ENCODE data around the gene SKI.
A peak's percentile ranks its signal among the peaks of the same experiment; 100 is the strongest.

Gene SKI

DNA sequence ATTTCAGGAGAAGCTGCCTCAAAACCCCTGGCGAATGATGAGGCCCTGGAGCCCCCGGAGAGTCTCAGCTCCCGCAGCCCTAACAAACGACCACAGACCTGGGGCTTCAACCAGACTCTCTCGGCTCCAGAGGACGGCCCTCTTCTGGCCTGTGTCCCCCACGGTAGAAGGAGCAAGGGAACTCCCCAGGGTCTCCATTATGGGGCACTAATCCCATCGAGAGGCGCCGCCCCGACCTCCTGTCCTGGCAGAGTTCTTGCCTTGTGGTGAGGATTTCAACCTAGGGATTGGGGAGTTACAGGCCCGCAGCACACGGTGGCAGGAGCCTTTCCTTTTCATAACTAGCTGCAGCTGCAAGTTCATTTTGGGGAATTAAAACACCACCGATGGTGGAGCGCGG is 39.8 kb upstream of the SKI start:
- TF ChIP-seq CTCF (IDR thresholded peaks at IDR 0.05; ENCODE audit: borderline replicate concordance, insufficient read depth, low read depth, low read length) = no peak
- H3K4me3 ChIP-seq (ENCODE audit: low read depth, low read length) = no peak overlapping the region

DNA sequence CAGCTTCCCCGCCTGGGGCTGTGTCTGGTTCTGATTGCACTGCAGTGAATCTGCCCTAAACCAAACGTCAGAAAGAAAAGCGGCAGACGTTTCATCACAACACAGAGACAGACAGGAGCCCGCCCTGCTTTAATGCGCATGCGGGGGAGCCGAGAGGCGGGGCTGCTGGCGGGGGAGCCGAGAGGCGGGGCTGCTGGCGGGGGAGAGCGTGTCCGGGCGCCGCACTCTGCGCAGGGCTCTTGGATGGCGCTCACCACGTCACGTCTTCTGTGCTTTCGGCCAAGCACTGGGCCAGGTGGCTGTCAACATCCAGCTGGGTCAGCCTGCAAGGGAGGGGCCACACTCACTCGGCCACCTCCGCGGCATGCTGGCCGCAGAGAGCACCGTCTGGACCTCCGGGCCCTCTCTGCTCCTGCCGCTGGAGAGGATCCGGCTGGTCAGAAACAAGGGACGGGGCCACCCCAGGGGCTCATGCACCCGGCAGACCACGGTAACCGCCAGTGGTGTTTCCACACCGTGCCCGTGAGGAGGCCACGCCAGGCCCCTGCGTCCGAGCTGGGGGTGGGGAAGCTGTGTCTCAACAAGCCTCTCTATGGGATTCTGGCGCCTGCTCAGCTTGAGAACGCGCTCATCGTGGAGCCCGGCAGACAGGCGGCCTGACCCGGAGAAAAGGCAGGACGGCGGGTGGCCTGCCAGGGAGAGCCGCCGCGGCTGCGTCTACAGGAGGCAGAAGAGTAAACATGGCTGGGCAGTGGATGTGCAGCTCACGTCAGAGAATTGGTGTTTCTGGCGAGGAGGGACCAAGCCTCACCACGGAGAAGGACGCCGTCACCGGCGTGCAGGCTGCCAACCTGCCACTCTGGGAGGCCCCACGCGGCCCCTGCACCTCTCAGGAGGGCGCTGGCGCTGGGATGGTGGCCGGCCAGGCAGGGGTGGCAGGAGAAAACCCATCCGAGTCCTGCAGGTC is 38.4 kb upstream of the SKI start:
- H3K4me3 ChIP-seq (ENCODE audit: low read depth, low read length) = peak overlapping the region; percentile 52
- no peak for TF ChIP-seq CTCF (IDR thresholded peaks at IDR 0.05; ENCODE audit: borderline replicate concordance, insufficient read depth, low read depth, low read length)

DNA sequence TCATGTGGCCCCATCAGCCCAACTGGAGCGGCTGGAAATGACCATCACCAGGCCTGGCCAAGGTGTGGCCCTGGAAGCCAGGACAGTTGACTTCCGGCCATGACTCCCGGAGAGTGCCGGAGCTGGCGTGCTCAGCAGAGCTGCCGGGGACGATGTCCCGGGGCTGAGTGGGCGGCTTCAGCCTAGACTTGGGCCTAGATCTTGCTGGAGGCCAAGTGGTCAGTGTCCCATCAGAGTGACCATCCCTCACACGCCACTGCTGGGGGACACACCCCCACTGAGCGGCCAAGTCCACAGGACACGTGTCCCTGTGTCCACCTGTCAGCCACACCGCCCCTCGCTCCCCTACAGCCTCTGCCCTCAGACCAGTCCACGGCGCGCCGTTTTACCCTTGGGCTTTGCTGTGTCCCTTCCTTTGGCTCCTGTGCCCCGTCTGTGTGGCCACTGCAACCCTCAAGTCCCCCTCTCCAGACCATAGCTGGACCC is 37.6 kb upstream of the SKI start:
- no peak for TF ChIP-seq CTCF (IDR thresholded peaks at IDR 0.05; ENCODE audit: borderline replicate concordance, insufficient read depth, low read depth, low read length)

GRCh38 chr1:2192031-2192995 is 35.8 kb upstream of the SKI start:
- no peak overlapping the region for H3K4me3 ChIP-seq (ENCODE audit: low read depth, low read length)
- TF ChIP-seq CTCF (IDR thresholded peaks at IDR 0.05; ENCODE audit: borderline replicate concordance, insufficient read depth, low read depth, low read length) = no peak

More for the DNA sequence above, 37.6 kb upstream of the SKI start:
- no peak overlapping the region for H3K4me3 ChIP-seq (ENCODE audit: low read depth, low read length)

GRCh38 chr1:2193514-2194281 is 34.4 kb upstream of the SKI start:
- peak overlapping the region; percentile 49 for H3K4me3 ChIP-seq (ENCODE audit: low read depth, low read length)
- no peak for TF ChIP-seq CTCF (IDR thresholded peaks at IDR 0.05; ENCODE audit: borderline replicate concordance, insufficient read depth, low read depth, low read length)

DNA sequence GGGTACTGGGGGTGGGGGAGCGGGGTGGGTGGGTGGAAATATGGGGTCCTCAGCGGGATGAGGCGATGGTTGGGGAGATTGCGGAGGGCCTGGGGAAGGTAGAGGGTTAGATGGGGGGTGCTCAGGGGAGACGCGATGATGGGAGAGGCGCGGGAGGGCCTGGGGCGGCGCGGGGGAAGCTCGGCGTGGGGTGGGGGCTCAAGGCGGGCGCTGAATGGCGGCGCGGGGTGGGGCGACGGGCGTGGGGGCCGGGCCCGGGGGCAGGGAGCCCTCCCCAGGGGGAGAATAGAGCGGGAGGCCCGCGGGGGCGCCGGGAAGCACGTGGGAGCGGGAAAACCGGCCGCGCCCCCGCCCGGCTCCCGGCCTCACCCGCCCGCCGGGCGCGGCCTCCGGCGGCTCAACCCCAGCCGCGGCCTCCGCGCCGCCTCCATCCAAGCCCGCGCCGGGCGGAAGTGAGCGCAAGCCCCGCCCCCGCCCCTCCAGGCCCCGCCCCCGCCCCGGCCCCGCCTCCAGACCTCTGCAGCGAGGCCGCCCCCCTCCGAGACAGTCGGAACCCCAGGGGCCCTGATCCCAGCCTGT is 33.7 kb upstream of the SKI start, which contains the start of gene FAAP20:
Gene FAAP20 (minus strand): TSS at position 454 of the 579 bp plus-strand sequence. CDS start 23 bp downstream, at position 431.
- no peak for TF ChIP-seq CTCF (IDR thresholded peaks at IDR 0.05; ENCODE audit: borderline replicate concordance, insufficient read depth, low read depth, low read length)
- peak within 1 kb of the TSS; percentile 66 for H3K4me3 ChIP-seq (ENCODE audit: low read depth, low read length)

All from GM12875 (cell line).